HEK293 (cell line): ENCODE measurements around the gene PCNX3.
A peak's percentile ranks its signal among the peaks of the same experiment; 100 is the strongest.

Experiments
- CTCF ChIA-PET: fragments of 350-600 bp; formaldehyde crosslinking; extraction: SDS; loops from one replicate; lab custom pipeline; 2021; ENCODE audit warnings: antibody characterized with exemption; lab: Yijun Ruan, JAX
- POLR2A ChIA-PET: fragments of 300-600 bp; formaldehyde crosslinking; extraction: SDS; loops from one replicate; lab custom pipeline; 2020; ENCODE audit warnings: antibody characterized with exemption, inconsistent platforms; lab: Yijun Ruan, JAX
- H3K27ac ChIP-seq: fragments of 200-500 bp; sonication (Bioruptor generic); 2 replicates; pipeline ENCODE4 v1.5.1; 2014; ENCODE audit warnings: low read depth, low read length, control low read depth, inconsistent platforms; ENCODE audit errors: extremely low read depth
- H3K36me3 ChIP-seq, 2 experiments: fragments of 200-500 bp in 1 of 2; sonication (Bioruptor generic) in 1 of 2; 1 replicate in 1 of 2; 2 replicates in 1 of 2; pipeline ENCODE4 v1.5.1; 2014 to 2017; ENCODE audit warnings: inconsistent platforms in 2 of 2, low read length in 2 of 2; ENCODE audit not compliant: control insufficient read depth in 2 of 2, insufficient read depth in 1 of 2
- H3K4me1 ChIP-seq: fragments of 200-500 bp; sonication (Bioruptor generic); 2 replicates; pipeline ENCODE4 v1.5.1; 2014; ENCODE audit warnings: mild to moderate bottlenecking, low read length, inconsistent platforms; ENCODE audit not compliant: control insufficient read depth, insufficient read depth
- H3K4me3 ChIP-seq: 2 replicates; pipeline ENCODE4 v1.5.1; 2011; ENCODE audit warnings: low read depth, mild to moderate bottlenecking, control low read depth, low read length, moderate library complexity
- H3K9me3 ChIP-seq: fragments of 200-500 bp; sonication (Bioruptor generic); 2 replicates; pipeline ENCODE4 v1.5.1; 2014; ENCODE audit warnings: low read depth, low read length, inconsistent platforms; ENCODE audit not compliant: control insufficient read depth, insufficient read depth
- KLF10 ChIP-seq: fragments of 450-650 bp; IDR thresholded peaks from 2 replicates; pipeline ENCODE4 v1.5.1; 2018; ENCODE audit warnings: missing biosample characterization, mild to moderate bottlenecking, missing genetic modification characterization
- SP2 ChIP-seq: fragments of 450-650 bp; formaldehyde crosslinking; IDR thresholded peaks from 2 replicates; pipeline ENCODE4 v1.5.1; 2016; ENCODE audit warnings: missing biosample characterization, missing genetic modification characterization
- SP7 ChIP-seq: fragments of 450-650 bp; formaldehyde crosslinking; IDR thresholded peaks from 2 replicates; pipeline ENCODE4 v1.5.1; 2016; ENCODE audit warnings: missing biosample characterization, missing genetic modification characterization
- ZBTB17 ChIP-seq: fragments of 450-650 bp; formaldehyde crosslinking; IDR thresholded peaks from 2 replicates; pipeline ENCODE4 v1.5.1; 2016; ENCODE audit warnings: missing biosample characterization, missing genetic modification characterization
- ZNF132 ChIP-seq: fragments of 450-650 bp; formaldehyde crosslinking; IDR thresholded peaks from 2 replicates; pipeline ENCODE4 v1.5.1; 2017; ENCODE audit warnings: missing biosample characterization, missing genetic modification characterization, borderline replicate concordance
- ZNF169 ChIP-seq: fragments of 450-650 bp; formaldehyde crosslinking; IDR thresholded peaks from 2 replicates; pipeline ENCODE4 v1.5.1; 2016; ENCODE audit warnings: missing biosample characterization, missing genetic modification characterization
- TF ChIP-seq, protein P1 (sequence below): fragments of 450-650 bp; formaldehyde crosslinking; conservative IDR thresholded peaks from 2 replicates; pipeline ENCODE4 v1.5.1; 2016; ENCODE audit warnings: low read depth, missing biosample characterization, missing genetic modification characterization
- TF ChIP-seq, protein P2 (sequence below): fragments of 450-650 bp; formaldehyde crosslinking; IDR thresholded peaks from 2 replicates; pipeline ENCODE4 v1.5.1; 2017; ENCODE audit warnings: missing biosample characterization, mild to moderate bottlenecking, missing genetic modification characterization, moderate library complexity
- TF ChIP-seq, protein P3 (sequence below): fragments of 450-650 bp; formaldehyde crosslinking; IDR thresholded peaks from 2 replicates; pipeline ENCODE4; 2016; ENCODE audit warnings: missing biosample characterization, missing genetic modification characterization

PCNX3 gene

DNA sequence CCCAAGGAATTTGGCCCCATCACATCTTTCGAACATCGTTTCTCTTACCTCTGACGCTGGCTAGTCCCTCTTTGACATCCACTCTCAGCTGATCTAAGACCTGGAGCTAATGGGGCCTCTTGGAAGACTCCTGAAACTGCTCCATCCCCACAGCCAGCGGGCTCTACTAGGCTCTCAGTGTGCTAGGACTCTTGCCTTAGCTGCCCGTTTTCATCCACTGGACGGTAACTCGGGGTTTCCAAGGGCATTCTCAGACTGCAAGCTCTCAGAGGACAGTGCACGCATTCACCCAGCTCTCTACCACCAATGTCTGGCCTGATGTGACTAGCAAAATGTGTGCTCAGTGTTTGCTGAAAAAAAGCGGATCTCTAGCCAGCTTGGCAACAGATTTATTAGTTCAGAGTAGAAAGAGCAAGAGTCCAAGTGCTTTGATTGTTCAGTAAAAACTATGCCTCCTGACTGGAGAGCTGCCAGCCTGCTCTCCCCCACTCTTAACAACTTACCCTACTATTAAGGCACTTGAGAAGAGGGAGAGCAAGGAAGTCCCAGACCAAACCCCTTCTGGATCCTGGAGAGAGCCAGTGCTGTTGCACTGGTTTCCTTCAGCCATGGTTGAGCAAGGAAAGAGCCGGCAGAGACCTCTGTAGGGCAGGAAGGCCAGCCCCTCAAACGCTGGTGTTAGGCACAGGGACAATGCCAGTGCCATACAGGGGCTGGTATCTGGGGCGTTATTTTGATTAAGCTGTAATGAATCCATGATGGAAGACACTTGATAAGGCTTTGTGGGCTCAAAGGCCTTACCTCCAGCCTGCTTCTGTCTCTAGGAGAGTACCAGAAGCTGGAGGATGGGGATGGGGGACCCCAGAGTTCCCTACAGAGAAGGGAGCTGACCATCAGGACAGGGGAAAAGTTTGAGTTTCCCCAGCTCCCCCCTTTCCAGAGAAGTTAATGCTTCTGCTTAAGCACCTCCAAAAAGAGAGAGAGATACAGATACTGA lies 38.0 kb downstream of the PCNX3 start:
- POLR2A ChIA-PET, result interaction anchor here (0.6 to 6.5 kb wide), 12 partner anchors 9 to 347 kb away, joined by 3 to 50 read pairs (median 4); partner anchors contain the start of genes FIBP, KAT5, MAP3K11 and PCNX3
- TF ChIP-seq ZBTB17 (tag by site-specific recombination) (peak; percentile 31; the same call in 1 of the 2 replicates), SP2 (tag by site-specific recombination) (no peak), SP7 (tag by site-specific recombination) (peak; percentile 33), ZNF132 (tag by site-specific recombination) (no peak)
- TF ChIP-seq, protein P1, sequence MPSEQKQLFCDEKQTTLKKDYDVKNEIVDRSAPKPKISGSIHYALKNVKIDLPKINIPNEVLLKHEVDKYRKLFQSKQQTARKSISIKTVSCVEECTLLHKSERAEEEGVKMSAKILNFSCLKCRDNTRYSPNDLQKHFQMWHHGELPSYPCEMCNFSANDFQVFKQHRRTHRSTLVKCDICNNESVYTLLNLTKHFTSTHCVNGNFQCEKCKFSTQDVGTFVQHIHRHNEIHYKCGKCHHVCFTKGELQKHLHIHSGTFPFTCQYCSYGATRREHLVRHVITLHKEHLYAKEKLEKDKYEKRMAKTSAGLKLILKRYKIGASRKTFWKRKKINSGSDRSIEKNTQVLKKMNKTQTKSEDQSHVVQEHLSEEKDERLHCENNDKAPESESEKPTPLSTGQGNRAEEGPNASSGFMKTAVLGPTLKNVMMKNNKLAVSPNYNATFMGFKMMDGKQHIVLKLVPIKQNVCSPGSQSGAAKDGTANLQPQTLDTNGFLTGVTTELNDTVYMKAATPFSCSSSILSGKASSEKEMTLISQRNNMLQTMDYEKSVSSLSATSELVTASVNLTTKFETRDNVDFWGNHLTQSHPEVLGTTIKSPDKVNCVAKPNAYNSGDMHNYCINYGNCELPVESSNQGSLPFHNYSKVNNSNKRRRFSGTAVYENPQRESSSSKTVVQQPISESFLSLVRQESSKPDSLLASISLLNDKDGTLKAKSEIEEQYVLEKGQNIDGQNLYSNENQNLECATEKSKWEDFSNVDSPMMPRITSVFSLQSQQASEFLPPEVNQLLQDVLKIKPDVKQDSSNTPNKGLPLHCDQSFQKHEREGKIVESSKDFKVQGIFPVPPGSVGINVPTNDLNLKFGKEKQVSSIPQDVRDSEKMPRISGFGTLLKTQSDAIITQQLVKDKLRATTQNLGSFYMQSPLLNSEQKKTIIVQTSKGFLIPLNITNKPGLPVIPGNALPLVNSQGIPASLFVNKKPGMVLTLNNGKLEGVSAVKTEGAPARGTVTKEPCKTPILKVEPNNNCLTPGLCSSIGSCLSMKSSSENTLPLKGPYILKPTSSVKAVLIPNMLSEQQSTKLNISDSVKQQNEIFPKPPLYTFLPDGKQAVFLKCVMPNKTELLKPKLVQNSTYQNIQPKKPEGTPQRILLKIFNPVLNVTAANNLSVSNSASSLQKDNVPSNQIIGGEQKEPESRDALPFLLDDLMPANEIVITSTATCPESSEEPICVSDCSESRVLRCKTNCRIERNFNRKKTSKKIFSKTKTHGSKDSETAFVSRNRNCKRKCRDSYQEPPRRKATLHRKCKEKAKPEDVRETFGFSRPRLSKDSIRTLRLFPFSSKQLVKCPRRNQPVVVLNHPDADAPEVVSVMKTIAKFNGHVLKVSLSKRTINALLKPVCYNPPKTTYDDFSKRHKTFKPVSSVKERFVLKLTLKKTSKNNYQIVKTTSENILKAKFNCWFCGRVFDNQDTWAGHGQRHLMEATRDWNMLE (tag by site-specific recombination), result no peak
- TF ChIP-seq, protein P2, sequence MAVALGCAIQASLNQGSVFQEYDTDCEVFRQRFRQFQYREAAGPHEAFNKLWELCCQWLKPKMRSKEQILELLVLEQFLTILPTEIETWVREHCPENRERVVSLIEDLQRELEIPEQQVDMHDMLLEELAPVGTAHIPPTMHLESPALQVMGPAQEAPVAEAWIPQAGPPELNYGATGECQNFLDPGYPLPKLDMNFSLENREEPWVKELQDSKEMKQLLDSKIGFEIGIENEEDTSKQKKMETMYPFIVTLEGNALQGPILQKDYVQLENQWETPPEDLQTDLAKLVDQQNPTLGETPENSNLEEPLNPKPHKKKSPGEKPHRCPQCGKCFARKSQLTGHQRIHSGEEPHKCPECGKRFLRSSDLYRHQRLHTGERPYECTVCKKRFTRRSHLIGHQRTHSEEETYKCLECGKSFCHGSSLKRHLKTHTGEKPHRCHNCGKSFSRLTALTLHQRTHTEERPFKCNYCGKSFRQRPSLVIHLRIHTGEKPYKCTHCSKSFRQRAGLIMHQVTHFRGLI (tag by site-specific recombination), result no peak
- Histone ChIP-seq H3K36me3 (peaks cover 0 to 75% of the 10 kb centered on the region in 2 experiments; a peak in 2 of 3 replicates), H3K4me3 (peak overlapping the region; percentile 46; the same call in 1 of the 2 replicates), H3K27ac (peak overlapping the region; percentile 54), H3K4me1 (peaks cover 8% of the 10 kb centered on the region), H3K9me3 (no peaks in the 10 kb centered on the region)
- CTCF ChIA-PET, result interaction anchor here (0.6 to 1.6 kb wide), 6 partner anchors 14 to 500 kb away, joined by 3 to 5 read pairs (median 4); partner anchors contain the start of gene MUS81

DNA sequence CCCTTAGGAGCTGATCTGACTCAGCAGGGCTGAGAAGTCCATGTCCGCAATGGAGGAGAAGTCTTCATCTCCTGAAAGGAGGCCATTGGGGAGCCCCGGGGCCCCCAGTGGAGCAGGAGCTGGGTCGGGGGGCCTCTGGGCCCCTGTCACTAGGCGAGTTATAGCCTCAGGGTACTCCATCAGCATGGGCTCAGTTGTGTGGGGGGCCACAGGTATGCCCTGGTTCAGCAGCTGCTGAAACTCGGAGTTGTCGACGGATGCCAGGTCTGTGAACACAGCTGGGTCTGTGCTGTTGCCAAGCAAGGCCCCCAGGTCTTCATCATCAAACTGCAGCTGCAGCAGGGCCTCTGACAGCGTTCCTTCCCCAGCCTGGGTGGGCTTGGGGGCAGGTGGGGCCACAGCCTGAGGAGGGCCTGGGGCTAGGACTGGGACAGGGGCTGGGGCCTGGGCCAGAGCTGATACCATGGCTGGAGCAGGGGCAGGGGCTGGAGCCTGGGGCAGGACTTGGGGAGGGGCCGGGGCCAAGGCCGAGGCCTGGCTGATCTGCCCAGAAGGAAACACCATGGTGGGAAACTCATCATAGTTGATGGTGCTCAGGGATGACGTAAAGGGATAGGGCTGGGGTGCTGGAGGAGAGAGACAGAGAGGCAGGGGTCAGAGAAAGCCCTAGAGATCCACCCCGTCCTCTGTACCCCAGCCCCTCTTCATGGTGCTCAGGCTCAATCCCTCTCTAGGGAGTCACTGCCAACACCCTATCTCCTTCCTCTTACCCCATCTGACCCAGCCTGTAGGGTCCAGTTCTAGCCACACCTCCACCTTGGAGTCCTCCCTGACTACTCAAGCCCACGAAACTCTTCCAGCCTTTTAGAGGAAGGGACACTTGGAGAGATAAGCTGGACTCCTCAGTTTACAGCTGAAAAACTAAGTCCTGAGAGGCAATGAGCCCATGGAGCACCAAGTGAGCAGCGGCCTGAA lies 39.1 kb downstream of the PCNX3 start:
- Histone ChIP-seq H3K27ac (no peak overlapping the region), H3K4me3 (no peak overlapping the region)
- CTCF ChIA-PET, result interaction anchor here (1.5 to 1.6 kb wide), 2 partner anchors 52 to 231 kb away, joined by 3 to 4 read pairs; no protein-coding TSS in a partner anchor
- TF ChIP-seq ZNF169 (tag by site-specific recombination) (no peak), KLF10 (no peak)
- TF ChIP-seq, protein P3, sequence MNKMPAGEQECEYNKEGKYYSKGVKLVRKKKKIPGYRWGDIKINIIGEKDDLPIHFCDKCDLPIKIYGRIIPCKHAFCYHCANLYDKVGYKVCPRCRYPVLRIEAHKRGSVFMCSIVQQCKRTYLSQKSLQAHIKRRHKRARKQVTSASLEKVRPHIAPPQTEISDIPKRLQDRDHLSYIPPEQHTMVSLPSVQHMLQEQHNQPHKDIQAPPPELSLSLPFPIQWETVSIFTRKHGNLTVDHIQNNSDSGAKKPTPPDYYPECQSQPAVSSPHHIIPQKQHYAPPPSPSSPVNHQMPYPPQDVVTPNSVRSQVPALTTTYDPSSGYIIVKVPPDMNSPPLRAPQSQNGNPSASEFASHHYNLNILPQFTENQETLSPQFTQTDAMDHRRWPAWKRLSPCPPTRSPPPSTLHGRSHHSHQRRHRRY (tag by site-specific recombination), result no peak
- TF ChIP-seq, all 188 proteins: peak for 0
- H3K36me3 ChIP-seq, result peaks cover 0 to 78% of the 10 kb centered on the region in 2 experiments; a peak in 2 of 3 replicates
- POLR2A ChIA-PET, result interaction anchor here (0.6 to 6.5 kb wide), 9 partner anchors 8 to 648 kb away, joined by 3 to 50 read pairs (median 4); partner anchors contain the start of genes MAP3K11, PCNX3, RELA and RNASEH2C
- H3K9me3 ChIP-seq, result no peaks in the 10 kb centered on the region
- H3K4me1 ChIP-seq, result peaks cover 8% of the 10 kb centered on the region
